Mucosa of stomach (tissue), 1 donor: ENCODE results near the gene SHD.
"Not testable (repeated sequence)": the region's sequence is repeated elsewhere in the genome, so short reads cannot be mapped to it uniquely, and the experiment has no call there.

Source experiments
- H3K27me3 ChIP-seq: one replicate; pipeline ENCODE4 v1.7.0; 2013; ENCODE audit warnings: mild to moderate bottlenecking, low read length; ENCODE audit not compliant: control insufficient read depth, insufficient read depth
- H3K36me3 ChIP-seq: one replicate; pipeline ENCODE4 v1.7.0; 2013; ENCODE audit warnings: low read length; ENCODE audit not compliant: control insufficient read depth, insufficient read depth
- H3K4me1 ChIP-seq: one replicate; pipeline ENCODE4 v1.7.0; 2013; ENCODE audit warnings: mild to moderate bottlenecking, low read length; ENCODE audit not compliant: control insufficient read depth, insufficient read depth
- H3K4me3 ChIP-seq: one replicate; pipeline ENCODE4 v1.7.0; 2013; ENCODE audit warnings: low read length
- H3K9ac ChIP-seq: one replicate; pipeline ENCODE4 v1.7.0; 2013; ENCODE audit warnings: mild to moderate bottlenecking, low read length, moderate library complexity
- H3K9me3 ChIP-seq: one replicate; pipeline ENCODE4 v1.7.0; 2013; ENCODE audit warnings: mild to moderate bottlenecking, low read length, moderate library complexity; ENCODE audit not compliant: control insufficient read depth
- donor health status: Pancreatic carcinoma.

SHD gene

GRCh38 chr19:4324228-4324627 lies 45.2 kb downstream of the SHD start:
- Histone ChIP-seq H3K4me1 (no peaks in the 10 kb centered on the region), H3K9me3 (no peaks in the 10 kb centered on the region), H3K4me3 (no peak overlapping the region), H3K9ac (no peak overlapping the region), H3K27me3 (no peaks in the 10 kb centered on the region), H3K36me3 (no peaks in the 10 kb centered on the region)

GRCh38 chr19:4326215-4326836 lies 47.3 kb downstream of the SHD start:
- Histone ChIP-seq H3K4me1 (no peaks in the 10 kb centered on the region), H3K4me3 (no peak overlapping the region), H3K27me3 (no peaks in the 10 kb centered on the region), H3K9ac (no peak overlapping the region), H3K36me3 (no peaks in the 10 kb centered on the region), H3K9me3 (no peaks in the 10 kb centered on the region)

GRCh38 chr19:4326837-4327251 lies 47.8 kb downstream of the SHD start:
- H3K9me3 ChIP-seq = no peaks in the 10 kb centered on the region
- H3K4me3 ChIP-seq = no peak overlapping the region
- no peaks in the 10 kb centered on the region for H3K36me3 ChIP-seq
- H3K4me1 ChIP-seq = no peaks in the 10 kb centered on the region
- no peak overlapping the region for H3K9ac ChIP-seq
- no peaks in the 10 kb centered on the region for H3K27me3 ChIP-seq

- no peaks in the 10 kb centered on the region for H3K9me3 ChIP-seq
Measured at GRCh38 chr19:4327252-4327876, 48.3 kb downstream of the SHD start.

GRCh38 chr19:4327877-4328242 lies 48.8 kb downstream of the SHD start:
- Histone ChIP-seq H3K4me3 (peak overlapping the region; percentile 27), H3K9ac (no peak overlapping the region), H3K36me3 (no peaks in the 10 kb centered on the region), H3K4me1 (no peaks in the 10 kb centered on the region), H3K9me3 (no peaks in the 10 kb centered on the region), H3K27me3 (no peaks in the 10 kb centered on the region)

More at GRCh38 chr19:4327252-4327876, 48.3 kb downstream of the SHD start:
- Histone ChIP-seq H3K9ac (no peak overlapping the region), H3K27me3 (no peaks in the 10 kb centered on the region), H3K4me3 (peak overlapping the region; percentile 27), H3K36me3 (no peaks in the 10 kb centered on the region), H3K4me1 (no peaks in the 10 kb centered on the region)

GRCh38 chr19:4328243-4328990 lies 49.4 kb downstream of the SHD start:
- Histone ChIP-seq H3K9ac (no peak overlapping the region), H3K9me3 (no peaks in the 10 kb centered on the region), H3K4me1 (no peaks in the 10 kb centered on the region), H3K4me3 (no peak overlapping the region), H3K36me3 (no peaks in the 10 kb centered on the region), H3K27me3 (no peaks in the 10 kb centered on the region)

- not testable (repeated sequence) for H3K4me3 ChIP-seq, H3K9ac ChIP-seq, H3K27me3 ChIP-seq, H3K9me3 ChIP-seq, H3K4me1 ChIP-seq, H3K36me3 ChIP-seq
Measured at GRCh38 chr19:4328991-4329681, 50.1 kb downstream of the SHD start.

- Histone ChIP-seq H3K9ac (no peak overlapping the region), H3K9me3 (no peaks in the 10 kb centered on the region), H3K36me3 (no peaks in the 10 kb centered on the region), H3K4me1 (no peaks in the 10 kb centered on the region), H3K4me3 (no peak overlapping the region), H3K27me3 (no peaks in the 10 kb centered on the region)
Measured at GRCh38 chr19:4329858-4330257, 50.8 kb downstream of the SHD start.

GRCh38 chr19:4334929-4335570 lies 56.0 kb downstream of the SHD start:
- H3K4me3 ChIP-seq = no peak overlapping the region
- no peak overlapping the region for H3K9ac ChIP-seq
- H3K27me3 ChIP-seq = no peaks in the 10 kb centered on the region
- no peaks in the 10 kb centered on the region for H3K9me3 ChIP-seq
- peaks cover 15% of the 10 kb centered on the region for H3K4me1 ChIP-seq
- no peaks in the 10 kb centered on the region for H3K36me3 ChIP-seq

GRCh38 chr19:4337906-4338440 lies 58.9 kb downstream of the SHD start:
- H3K27me3 ChIP-seq = no peaks in the 10 kb centered on the region
- H3K4me1 ChIP-seq = peaks cover 15% of the 10 kb centered on the region
- H3K9ac ChIP-seq = peak overlapping the region; percentile 84
- H3K4me3 ChIP-seq = peak overlapping the region; percentile 86
- H3K36me3 ChIP-seq = no peaks in the 10 kb centered on the region
- H3K9me3 ChIP-seq = no peaks in the 10 kb centered on the region

- Histone ChIP-seq H3K9me3 (no peaks in the 10 kb centered on the region), H3K4me1 (peaks cover 15% of the 10 kb centered on the region), H3K4me3 (peak within 1 kb of the TSS; percentile 86), H3K27me3 (no peaks in the 10 kb centered on the region), H3K9ac (peak within 1 kb of the TSS; percentile 84), H3K36me3 (no peaks in the 10 kb centered on the region)
Measured at GRCh38 chr19:4338441-4339355, 59.6 kb downstream of the SHD start, which contains the start of gene STAP2. TSS of gene STAP2 (minus strand) at chr19:4338827. CDS start at chr19:4338753, 74 bp downstream.
